ENCODE results near the gene MYRFL.

- TF ChIP-seq, protein P1, sequence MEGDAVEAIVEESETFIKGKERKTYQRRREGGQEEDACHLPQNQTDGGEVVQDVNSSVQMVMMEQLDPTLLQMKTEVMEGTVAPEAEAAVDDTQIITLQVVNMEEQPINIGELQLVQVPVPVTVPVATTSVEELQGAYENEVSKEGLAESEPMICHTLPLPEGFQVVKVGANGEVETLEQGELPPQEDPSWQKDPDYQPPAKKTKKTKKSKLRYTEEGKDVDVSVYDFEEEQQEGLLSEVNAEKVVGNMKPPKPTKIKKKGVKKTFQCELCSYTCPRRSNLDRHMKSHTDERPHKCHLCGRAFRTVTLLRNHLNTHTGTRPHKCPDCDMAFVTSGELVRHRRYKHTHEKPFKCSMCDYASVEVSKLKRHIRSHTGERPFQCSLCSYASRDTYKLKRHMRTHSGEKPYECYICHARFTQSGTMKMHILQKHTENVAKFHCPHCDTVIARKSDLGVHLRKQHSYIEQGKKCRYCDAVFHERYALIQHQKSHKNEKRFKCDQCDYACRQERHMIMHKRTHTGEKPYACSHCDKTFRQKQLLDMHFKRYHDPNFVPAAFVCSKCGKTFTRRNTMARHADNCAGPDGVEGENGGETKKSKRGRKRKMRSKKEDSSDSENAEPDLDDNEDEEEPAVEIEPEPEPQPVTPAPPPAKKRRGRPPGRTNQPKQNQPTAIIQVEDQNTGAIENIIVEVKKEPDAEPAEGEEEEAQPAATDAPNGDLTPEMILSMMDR (IDR thresholded peaks at IDR 0.05; ENCODE audit: poor library complexity, severe bottlenecking): no peak
- no peak for TF ChIP-seq EZH2 (IDR thresholded peaks at IDR 0.05; ENCODE audit: borderline replicate concordance, insufficient read depth, low read length, poor library complexity, severe bottlenecking)
- TF ChIP-seq POLR2AphosphoS5 (IDR thresholded peaks at IDR 0.05): no peak
- no peak for TF ChIP-seq RAD21 (conservative IDR thresholded peaks at IDR 0.05)
- TF ChIP-seq EP300 (conservative IDR thresholded peaks at IDR 0.05; ENCODE audit: poor library complexity, severe bottlenecking): no peak
- TF ChIP-seq TAF1 (IDR thresholded peaks at IDR 0.05; ENCODE audit: low read depth): no peak
- TF ChIP-seq, protein P2, sequence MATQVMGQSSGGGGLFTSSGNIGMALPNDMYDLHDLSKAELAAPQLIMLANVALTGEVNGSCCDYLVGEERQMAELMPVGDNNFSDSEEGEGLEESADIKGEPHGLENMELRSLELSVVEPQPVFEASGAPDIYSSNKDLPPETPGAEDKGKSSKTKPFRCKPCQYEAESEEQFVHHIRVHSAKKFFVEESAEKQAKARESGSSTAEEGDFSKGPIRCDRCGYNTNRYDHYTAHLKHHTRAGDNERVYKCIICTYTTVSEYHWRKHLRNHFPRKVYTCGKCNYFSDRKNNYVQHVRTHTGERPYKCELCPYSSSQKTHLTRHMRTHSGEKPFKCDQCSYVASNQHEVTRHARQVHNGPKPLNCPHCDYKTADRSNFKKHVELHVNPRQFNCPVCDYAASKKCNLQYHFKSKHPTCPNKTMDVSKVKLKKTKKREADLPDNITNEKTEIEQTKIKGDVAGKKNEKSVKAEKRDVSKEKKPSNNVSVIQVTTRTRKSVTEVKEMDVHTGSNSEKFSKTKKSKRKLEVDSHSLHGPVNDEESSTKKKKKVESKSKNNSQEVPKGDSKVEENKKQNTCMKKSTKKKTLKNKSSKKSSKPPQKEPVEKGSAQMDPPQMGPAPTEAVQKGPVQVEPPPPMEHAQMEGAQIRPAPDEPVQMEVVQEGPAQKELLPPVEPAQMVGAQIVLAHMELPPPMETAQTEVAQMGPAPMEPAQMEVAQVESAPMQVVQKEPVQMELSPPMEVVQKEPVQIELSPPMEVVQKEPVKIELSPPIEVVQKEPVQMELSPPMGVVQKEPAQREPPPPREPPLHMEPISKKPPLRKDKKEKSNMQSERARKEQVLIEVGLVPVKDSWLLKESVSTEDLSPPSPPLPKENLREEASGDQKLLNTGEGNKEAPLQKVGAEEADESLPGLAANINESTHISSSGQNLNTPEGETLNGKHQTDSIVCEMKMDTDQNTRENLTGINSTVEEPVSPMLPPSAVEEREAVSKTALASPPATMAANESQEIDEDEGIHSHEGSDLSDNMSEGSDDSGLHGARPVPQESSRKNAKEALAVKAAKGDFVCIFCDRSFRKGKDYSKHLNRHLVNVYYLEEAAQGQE (IDR thresholded peaks at IDR 0.05; ENCODE audit: borderline replicate concordance): no peak
- no peak for TF ChIP-seq SMC3 (conservative IDR thresholded peaks at IDR 0.05; ENCODE audit: poor library complexity)
Observed at GRCh38 chr12:69916544-69917235, 91.7 kb downstream of the MYRFL start.
